Measurements from ENCODE around the gene CKAP5.

DNA sequence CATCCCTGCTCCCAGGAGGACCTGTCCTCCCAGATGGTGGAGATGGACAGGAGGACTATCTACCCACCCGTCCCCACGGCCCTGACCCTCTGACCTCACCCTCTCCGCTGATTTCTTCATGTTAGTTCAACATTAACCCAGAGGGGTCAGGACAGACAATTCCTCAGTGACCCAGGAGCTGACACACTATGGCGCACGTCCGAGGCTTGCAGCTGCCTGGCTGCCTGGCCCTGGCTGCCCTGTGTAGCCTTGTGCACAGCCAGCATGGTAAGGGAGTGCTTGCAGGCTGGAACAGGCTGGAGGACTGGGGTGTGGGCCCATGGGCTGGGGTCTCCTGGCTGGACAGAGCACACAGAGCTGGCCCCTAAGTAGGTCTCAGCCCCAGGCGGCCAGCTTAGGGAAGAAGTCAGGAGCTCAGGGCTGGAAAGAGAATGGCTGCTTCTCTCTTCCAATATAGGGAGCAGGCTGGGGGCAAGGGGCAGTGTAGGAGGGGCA, 127.0 kb downstream of the CKAP5 start, which contains the start of gene F2:
- TF ChIP-seq CTCF (IDR thresholded peaks at IDR 0.05 in 8 of 11, conservative IDR thresholded peaks at IDR 0.05 in 3 of 11): no peak
- TF ChIP-seq POLR2AphosphoS5 (IDR thresholded peaks at IDR 0.05): no peak
- no peak for TF ChIP-seq POLR2A (IDR thresholded peaks at IDR 0.05)
